A549 (cell line): ENCODE data around the gene RNF44. TPM values are rescaled to one million over a fixed set of nuclear protein-coding genes. Genes with fewer than 3 reads are reported as not detected.

Experiments
- ATAC-seq, 2 experiments: fragments of 200-7000 bp in 1 of 2; fragments of >200 bp in 1 of 2; cut with Nextera tagmentation in 1 of 2; cut with Tn5 transposase in 1 of 2; 3 replicates each; pipeline versions ENCODE4 v1.8.0 to v1.9.1; 2018 to 2020; ENCODE audit warnings: mild to moderate bottlenecking in 1 of 2, moderate library complexity in 1 of 2
- CTCF ChIA-PET: fragments of 300-600 bp; sonication (Branson Sonifier 250); formaldehyde crosslinking; extraction: SDS; loops from one replicate; lab custom pipeline; 2021; ENCODE audit warnings: antibody characterized with exemption, inconsistent platforms; lab: Yijun Ruan, JAX
- POLR2A ChIA-PET: fragments of 350-600 bp; formaldehyde crosslinking; extraction: SDS; loops from one replicate; lab custom pipeline; 2021; ENCODE audit warnings: antibody characterized with exemption, inconsistent platforms; lab: Yijun Ruan, JAX
- DNase-seq, 2 experiments: peaks; one replicate each; pipeline versions ENCODE4 v3.0.0 to v3.0.0-alpha.2; 2011 to 2016; ENCODE audit warnings: low read depth in 1 of 2, low spot score in 1 of 2
- FAIRE-seq: peaks from 2 replicates; lab custom pipeline; 2011; peaks lifted over from hg19 to GRCh38; lab: Jason Lieb, UNC
- H3K27ac ChIP-seq, 2 experiments: fragments of >200 bp; sonication (Bioruptor Twin); formaldehyde crosslinking; 3 replicates each; pipeline ENCODE4 v1.5.1; 2016 to 2017
- H3K4me1 ChIP-seq: fragments of >200 bp; sonication (Bioruptor Twin); formaldehyde crosslinking; 3 replicates; pipeline ENCODE4 v1.6.1; 2016
- H3K4me2 ChIP-seq: fragments of >200 bp; sonication (Bioruptor Twin); formaldehyde crosslinking; 3 replicates; pipeline ENCODE4 v1.6.1; 2016
- H3K4me3 ChIP-seq: fragments of >200 bp; sonication (Bioruptor Twin); formaldehyde crosslinking; 3 replicates; pipeline ENCODE4 v1.5.1; 2016
- H3K9me3 ChIP-seq: fragments of >200 bp; sonication (Bioruptor Twin); formaldehyde crosslinking; 3 replicates; pipeline ENCODE4 v1.6.1; 2016
- BHLHE40 ChIP-seq: IDR thresholded peaks from 2 replicates; pipeline ENCODE4 v1.6.1; 2012; ENCODE audit warnings: low read depth, low read length, inconsistent platforms
- CBX2 ChIP-seq: fragments of 200-600 bp; sonication (generic); IDR thresholded peaks from 2 replicates; pipeline ENCODE4 v1.6.1; 2016; ENCODE audit warnings: low read depth, mild to moderate bottlenecking, borderline replicate concordance
- CEBPB ChIP-seq, 2 experiments: fragments of >200 bp in 1 of 2; sonication (Bioruptor Twin) in 1 of 2; formaldehyde crosslinking in 1 of 2; IDR thresholded peaks; 2 replicates each; pipeline ENCODE4 v1.6.1; 2012 to 2016
- EHF ChIP-seq: fragments of 250-450 bp; sonication (Bioruptor Pico); IDR thresholded peaks from 2 replicates; pipeline ENCODE4 v1.5.0; 2020; ENCODE audit warnings: mild to moderate bottlenecking
- EHMT2 ChIP-seq: fragments of 200-600 bp; sonication (generic); IDR thresholded peaks from 2 replicates; pipeline ENCODE4 v1.6.1; 2016; ENCODE audit warnings: antibody characterized with exemption, low read depth, mild to moderate bottlenecking, moderate library complexity
- ELK1 ChIP-seq: fragments of 150-350 bp; IDR thresholded peaks from 2 replicates; pipeline ENCODE4 v1.6.1; 2014; ENCODE audit warnings: low read depth, mild to moderate bottlenecking, low read length
- EP300 ChIP-seq, 2 experiments: fragments of >200 bp; sonication (Bioruptor Twin); formaldehyde crosslinking; IDR thresholded peaks; 2 replicates in 1 of 2; 3 replicates in 1 of 2; pipeline ENCODE4 v1.6.1; 2016 to 2017
- ESRRA ChIP-seq: fragments of 150-350 bp; IDR thresholded peaks from 2 replicates; pipeline ENCODE4 v1.6.1; 2014; ENCODE audit warnings: mild to moderate bottlenecking, low read length, borderline replicate concordance
- GATA3 ChIP-seq: IDR thresholded peaks from 2 replicates; pipeline ENCODE4 v1.6.1; 2012; ENCODE audit warnings: borderline replicate concordance
- HDAC2 ChIP-seq: fragments of 200-600 bp; sonication (generic); IDR thresholded peaks from 2 replicates; pipeline ENCODE4 v1.6.1; 2016
- HOXB13 ChIP-seq: fragments of 250-450 bp; sonication (Bioruptor Pico); IDR thresholded peaks from 2 replicates; pipeline ENCODE4 v1.5.0; 2020; ENCODE audit warnings: low read depth, mild to moderate bottlenecking, moderate library complexity
- HOXB5 ChIP-seq: fragments of 250-450 bp; sonication (Bioruptor Pico); IDR thresholded peaks from 2 replicates; pipeline ENCODE4 v1.5.0; 2020; ENCODE audit warnings: mild to moderate bottlenecking, moderate library complexity
- JUNB ChIP-seq: fragments of >200 bp; sonication (Bioruptor Twin); formaldehyde crosslinking; IDR thresholded peaks from 2 replicates; pipeline ENCODE4 v1.6.1; 2016
- KDM5A ChIP-seq: fragments of 200-600 bp; sonication (generic); IDR thresholded peaks from 2 replicates; pipeline ENCODE4 v1.6.1; 2016; ENCODE audit warnings: antibody characterized with exemption, mild to moderate bottlenecking
- MAZ ChIP-seq: fragments of 150-350 bp; IDR thresholded peaks from 2 replicates; pipeline ENCODE4 v1.6.1; 2014; ENCODE audit warnings: antibody characterized with exemption, low read depth, low read length, borderline replicate concordance
- MYC ChIP-seq: IDR thresholded peaks from 2 replicates; pipeline ENCODE4 v1.6.1; 2012; ENCODE audit warnings: mild to moderate bottlenecking, inconsistent platforms, low read length, improper control_type of control experiment, borderline replicate concordance
- NFE2L2 ChIP-seq: fragments of 150-350 bp; conservative IDR thresholded peaks from 2 replicates; pipeline ENCODE4 v1.6.1; 2014; ENCODE audit warnings: low read length
- POLR2AphosphoS2 ChIP-seq: conservative IDR thresholded peaks from 2 replicates; pipeline ENCODE4 v1.6.1; 2012; ENCODE audit warnings: low read length, improper control_type of control experiment, inconsistent platforms
- RCOR1 ChIP-seq: fragments of 150-350 bp; IDR thresholded peaks from 2 replicates; pipeline ENCODE4 v1.6.1; 2014; ENCODE audit warnings: antibody characterized with exemption, low read length, low read depth
- RFX5 ChIP-seq: fragments of 450-650 bp; IDR thresholded peaks from 2 replicates; pipeline ENCODE4 v1.7.1; 2014; ENCODE audit warnings: antibody characterized with exemption, mild to moderate bottlenecking, moderate library complexity
- TP53 ChIP-seq: fragments of 250-450 bp; sonication (Bioruptor Pico); IDR thresholded peaks from 2 replicates; pipeline ENCODE4 v1.5.0; 2021; ENCODE audit warnings: mild to moderate bottlenecking, moderate library complexity
- USF2 ChIP-seq: fragments of 450-650 bp; IDR thresholded peaks from 2 replicates; pipeline ENCODE4 v1.6.1; 2014; ENCODE audit warnings: antibody characterized with exemption
- ZSCAN20 ChIP-seq: fragments of 250-450 bp; sonication (Bioruptor Pico); IDR thresholded peaks from 2 replicates; pipeline ENCODE4 v1.8.0; 2022; ENCODE audit warnings: mild to moderate bottlenecking, moderate library complexity
- WGBS: methylation state at CpG from one replicate; pipeline ENCODE4 v1.1.6; 2017; ENCODE audit errors: missing lambda C conversion rate; 5-methylcytosine and 5-hydroxymethylcytosine counted together
- polyA plus RNA-seq, 4 experiments: library from polyadenylated mRNA; depleted of rRNA in 3 of 4; stranded (reverse); fragments of >200 nt; fragmentation: RNase III in 1 of 4; extraction: RNeasy Plus Mini Kit Qiagen cat#74134 plus additional on column Dnase treatment in 1 of 4; gene quantifications; 2 replicates in 3 of 4; 3 replicates in 1 of 4; pipeline ENCODE4 v1.2.3, GENCODE V29; 2011 to 2017
- TF ChIP-seq, protein P1 (sequence below): IDR thresholded peaks from 2 replicates; pipeline ENCODE4 v1.6.1; 2012
- TF ChIP-seq, protein P2 (sequence below): IDR thresholded peaks from 2 replicates; pipeline ENCODE4 v1.6.1; 2012
- TF ChIP-seq, protein P3 (sequence below): fragments of >200 bp; sonication (Bioruptor Twin); formaldehyde crosslinking; IDR thresholded peaks from 3 replicates; pipeline ENCODE4 v1.5.1; 2016

RNF44 gene
- polyA plus RNA-seq, 2 of the 4 experiments (the other 2 are of a cell fraction) = 9.2 to 32.7 TPM

- H3K4me2 ChIP-seq = no peak overlapping the region
- ChIA-PET POLR2A (no interaction called here), CTCF (interaction anchor here (0.8 to 1.1 kb wide), 4 partner anchors 9 to 113 kb away, joined by 3 to 4 read pairs (median 4); partner anchors contain the start of genes CLTB and FAF2)
- ATAC-seq (no peak), FAIRE-seq (no peak), DNase-seq (no peak)
- no peak overlapping the region for H3K4me3 ChIP-seq
- H3K4me1 ChIP-seq = peaks cover 31% of the 10 kb centered on the region
- H3K27ac ChIP-seq = no peak overlapping the region
- TF ChIP-seq EHMT2 (no peak), EP300 (IDR thresholded peaks at IDR 0.05) (no peak), CEBPB (IDR thresholded peaks at IDR 0.05) (no peak), EHF (CRISPR knock-in tag) (no peak), GATA3 (no peak)
- TF ChIP-seq, all 56 proteins: peak for 0
- 86% methylated on average over 7 of the region's 11 CpGs for WGBS
- no peaks in the 10 kb centered on the region for H3K9me3 ChIP-seq
Observed at GRCh38 chr5:176529741-176530141, 7.5 kb downstream of the RNF44 start.

GRCh38 chr5:176529116-176529740 is 8.0 kb downstream of the RNF44 start:
- H3K4me2 ChIP-seq = no peak overlapping the region
- ATAC-seq (no peak), FAIRE-seq (no peak), DNase-seq (no peak)
- no peak for TF ChIP-seq RCOR1
- no peak for TF ChIP-seq MAZ
- no peak for TF ChIP-seq ELK1
- no peak for TF ChIP-seq GATA3
- TF ChIP-seq CBX2 = no peak
- TF ChIP-seq TP53 (CRISPR knock-in tag) = no peak
- no peak for TF ChIP-seq EHF (CRISPR knock-in tag)
- peaks cover 26% of the 10 kb centered on the region for H3K4me1 ChIP-seq
- WGBS = 87% methylated on average over 18 of the region's 26 CpGs
- H3K27ac ChIP-seq = no peak overlapping the region
- H3K9me3 ChIP-seq = no peaks in the 10 kb centered on the region
- H3K4me3 ChIP-seq = no peak overlapping the region
- ChIA-PET CTCF (interaction anchor here (0.8 to 1.1 kb wide), 3 partner anchors 9 to 113 kb away, joined by 3 to 4 read pairs (median 3); partner anchors contain the start of gene CLTB), POLR2A (no interaction called here)

DNA sequence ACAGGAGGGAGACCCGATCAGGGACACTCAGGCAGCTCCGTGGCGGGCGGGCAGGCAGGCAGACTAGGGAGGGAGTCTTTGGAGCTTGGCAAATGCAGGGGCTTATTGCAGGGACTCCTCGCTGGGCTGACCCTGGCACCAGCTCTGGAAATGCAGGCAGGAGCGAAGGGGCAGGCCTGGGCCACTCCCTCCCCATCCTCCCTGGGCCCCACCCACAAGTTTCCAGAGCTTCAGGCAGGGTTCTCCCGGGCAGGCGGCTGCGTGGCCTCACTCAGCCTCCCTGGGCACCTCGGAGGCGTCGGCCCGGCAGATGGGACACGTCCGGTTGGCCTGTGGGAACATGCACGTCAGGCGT is 8.5 kb downstream of the RNF44 start:
- POLR2A ChIA-PET = interaction anchor here (0.7 kb wide), 1 partner anchor 9 kb away, joined by 4 read pairs; the partner anchor contains the start of gene RNF44
- peak in 1 of 2 experiments; percentile 13; a peak in 2 of 6 replicates for ATAC-seq
- no peak overlapping the region for H3K4me3 ChIP-seq
- H3K27ac ChIP-seq = no peak overlapping the region
- H3K4me1 ChIP-seq = peaks cover 21% of the 10 kb centered on the region
- no peak overlapping the region for H3K4me2 ChIP-seq
- no peak for DNase-seq
- FAIRE-seq = no peak
- CTCF ChIA-PET = interaction anchor here (0.6 to 0.8 kb wide), 3 partner anchors 15 to 102 kb away, joined by 3 read pairs; no protein-coding TSS in a partner anchor
- no peak for TF ChIP-seq GATA3
- TF ChIP-seq ESRRA = no peak
- no peak for TF ChIP-seq BHLHE40
- TF ChIP-seq ZSCAN20 (CRISPR knock-in tag) = no peak
- TF ChIP-seq POLR2AphosphoS2 = no peak
- H3K9me3 ChIP-seq = no peaks in the 10 kb centered on the region
- WGBS = 80% methylated on average over 13 of the region's 17 CpGs

DNA sequence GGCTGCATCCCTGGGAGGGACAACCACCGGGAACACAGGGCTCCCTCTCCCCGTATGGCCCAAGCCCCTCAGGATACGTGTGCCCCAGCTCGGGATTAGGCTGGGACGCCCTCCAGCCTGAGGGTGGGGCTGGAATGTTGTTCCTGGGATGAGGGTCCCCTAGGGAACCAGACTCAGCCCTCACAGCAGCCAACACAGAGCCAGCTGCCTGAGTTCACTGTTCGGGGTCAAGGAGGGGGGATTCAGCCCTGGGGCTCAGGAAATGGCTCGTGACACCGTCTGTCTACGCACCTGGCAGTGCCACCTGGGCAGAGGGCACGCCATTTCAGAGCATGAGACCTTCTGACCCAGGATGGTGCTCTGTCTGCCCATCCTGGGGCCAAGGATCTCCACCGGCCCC is 8.9 kb downstream of the RNF44 start:
- DNase-seq (no peak), FAIRE-seq (no peak), ATAC-seq (no peak)
- WGBS = 90% methylated on average over 8 of the region's 11 CpGs
- no peak overlapping the region for H3K27ac ChIP-seq
- H3K9me3 ChIP-seq = no peaks in the 10 kb centered on the region
- peaks cover 17% of the 10 kb centered on the region for H3K4me1 ChIP-seq
- no peak overlapping the region for H3K4me3 ChIP-seq
- H3K4me2 ChIP-seq = no peak overlapping the region
- POLR2A ChIA-PET = interaction anchor here (0.7 kb wide), 1 partner anchor 9 kb away, joined by 4 read pairs; the partner anchor contains the start of gene RNF44
- CTCF ChIA-PET = interaction anchor here (0.6 to 0.8 kb wide), 3 partner anchors 14 to 102 kb away, joined by 3 read pairs; no protein-coding TSS in a partner anchor
- TF ChIP-seq HDAC2 (no peak), EHF (CRISPR knock-in tag) (no peak), POLR2AphosphoS2 (no peak), KDM5A (no peak), HOXB5 (CRISPR knock-in tag) (no peak), USF2 (no peak), MYC (no peak), NFE2L2 (no peak), JUNB (no peak), RFX5 (no peak), HOXB13 (CRISPR knock-in tag) (no peak)
- TF ChIP-seq, protein P1, sequence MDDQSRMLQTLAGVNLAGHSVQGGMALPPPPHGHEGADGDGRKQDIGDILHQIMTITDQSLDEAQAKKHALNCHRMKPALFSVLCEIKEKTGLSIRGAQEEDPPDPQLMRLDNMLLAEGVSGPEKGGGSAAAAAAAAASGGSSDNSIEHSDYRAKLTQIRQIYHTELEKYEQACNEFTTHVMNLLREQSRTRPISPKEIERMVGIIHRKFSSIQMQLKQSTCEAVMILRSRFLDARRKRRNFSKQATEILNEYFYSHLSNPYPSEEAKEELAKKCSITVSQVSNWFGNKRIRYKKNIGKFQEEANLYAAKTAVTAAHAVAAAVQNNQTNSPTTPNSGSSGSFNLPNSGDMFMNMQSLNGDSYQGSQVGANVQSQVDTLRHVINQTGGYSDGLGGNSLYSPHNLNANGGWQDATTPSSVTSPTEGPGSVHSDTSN = no peak
- TF ChIP-seq, protein P2, sequence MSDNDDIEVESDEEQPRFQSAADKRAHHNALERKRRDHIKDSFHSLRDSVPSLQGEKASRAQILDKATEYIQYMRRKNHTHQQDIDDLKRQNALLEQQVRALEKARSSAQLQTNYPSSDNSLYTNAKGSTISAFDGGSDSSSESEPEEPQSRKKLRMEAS = no peak
- TF ChIP-seq, protein P3, sequence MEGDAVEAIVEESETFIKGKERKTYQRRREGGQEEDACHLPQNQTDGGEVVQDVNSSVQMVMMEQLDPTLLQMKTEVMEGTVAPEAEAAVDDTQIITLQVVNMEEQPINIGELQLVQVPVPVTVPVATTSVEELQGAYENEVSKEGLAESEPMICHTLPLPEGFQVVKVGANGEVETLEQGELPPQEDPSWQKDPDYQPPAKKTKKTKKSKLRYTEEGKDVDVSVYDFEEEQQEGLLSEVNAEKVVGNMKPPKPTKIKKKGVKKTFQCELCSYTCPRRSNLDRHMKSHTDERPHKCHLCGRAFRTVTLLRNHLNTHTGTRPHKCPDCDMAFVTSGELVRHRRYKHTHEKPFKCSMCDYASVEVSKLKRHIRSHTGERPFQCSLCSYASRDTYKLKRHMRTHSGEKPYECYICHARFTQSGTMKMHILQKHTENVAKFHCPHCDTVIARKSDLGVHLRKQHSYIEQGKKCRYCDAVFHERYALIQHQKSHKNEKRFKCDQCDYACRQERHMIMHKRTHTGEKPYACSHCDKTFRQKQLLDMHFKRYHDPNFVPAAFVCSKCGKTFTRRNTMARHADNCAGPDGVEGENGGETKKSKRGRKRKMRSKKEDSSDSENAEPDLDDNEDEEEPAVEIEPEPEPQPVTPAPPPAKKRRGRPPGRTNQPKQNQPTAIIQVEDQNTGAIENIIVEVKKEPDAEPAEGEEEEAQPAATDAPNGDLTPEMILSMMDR = no peak
